ENCODE data around the gene IRX4.

The IRX4 gene

DNA sequence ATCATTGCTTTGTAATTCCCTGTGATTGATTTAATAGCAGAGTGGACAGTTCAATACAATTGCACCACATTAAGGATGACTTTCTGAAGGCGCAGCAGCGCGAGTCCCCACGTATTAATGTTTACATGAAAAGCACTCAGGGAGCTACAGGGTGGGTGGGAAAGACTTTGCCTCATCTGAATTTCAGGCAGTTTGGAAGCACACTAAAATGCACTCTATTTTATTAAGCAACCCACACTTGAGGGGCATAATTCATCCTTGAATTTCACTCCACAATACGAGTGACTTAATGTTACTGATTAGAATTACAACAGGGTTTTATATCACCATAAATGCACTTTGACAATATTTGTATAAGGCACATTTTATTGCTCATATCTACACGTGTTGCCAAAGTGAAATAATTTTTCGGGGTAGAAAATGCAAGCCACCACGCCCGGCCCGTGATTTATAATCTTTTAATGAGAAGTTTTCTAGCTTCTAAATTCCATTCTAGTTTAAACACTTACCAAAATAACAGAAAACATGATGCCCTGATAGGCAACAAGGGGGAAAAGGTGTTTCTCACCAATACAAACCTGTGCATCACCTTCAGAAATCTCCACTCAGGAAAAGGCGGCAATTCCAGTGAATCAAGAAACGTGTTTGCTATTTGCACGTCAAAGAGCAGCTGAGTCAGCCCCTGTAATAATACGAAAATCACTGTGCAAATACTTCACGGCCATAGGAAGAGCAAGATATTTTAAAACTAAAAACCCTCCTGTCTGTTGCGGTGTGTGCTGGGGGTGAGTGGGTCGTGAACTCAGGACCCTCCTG lies 40.5 kb downstream of the IRX4 start:
- Histone ChIP-seq H2AFZ (ENCODE audit: low read length) (no peak overlapping the region), H3K4me3 (ENCODE audit: low read length) (no peak overlapping the region), H3K79me2 (ENCODE audit: low read length) (no peaks in the 10 kb centered on the region), H3K9ac (ENCODE audit: low read length) (no peak overlapping the region), H3K36me3 (replicated peaks; ENCODE audit: insufficient read depth, low read length) (no peaks in the 10 kb centered on the region), H3K27ac (ENCODE audit: low read length) (no peak overlapping the region), H3F3A (ENCODE audit: insufficient read depth, low read length) (no peaks in the 10 kb centered on the region), H3K4me2 (ENCODE audit: low read depth, low read length) (no peak overlapping the region), H4K20me1 (ENCODE audit: insufficient read depth, low read length) (no peaks in the 10 kb centered on the region), H3K27me3 (replicated peaks; ENCODE audit: insufficient read depth, low read length) (peaks cover 22% of the 10 kb centered on the region), H3K4me1 (ENCODE audit: low read length) (no peaks in the 10 kb centered on the region), H3K9me2 (replicated peaks; ENCODE audit: insufficient read depth, low read length) (no peaks in the 10 kb centered on the region), H3K9me3 (replicated peaks; ENCODE audit: insufficient read depth, low read length) (no peaks in the 10 kb centered on the region)
- DNase-seq, result no peak
- TF ChIP-seq, protein P1, sequence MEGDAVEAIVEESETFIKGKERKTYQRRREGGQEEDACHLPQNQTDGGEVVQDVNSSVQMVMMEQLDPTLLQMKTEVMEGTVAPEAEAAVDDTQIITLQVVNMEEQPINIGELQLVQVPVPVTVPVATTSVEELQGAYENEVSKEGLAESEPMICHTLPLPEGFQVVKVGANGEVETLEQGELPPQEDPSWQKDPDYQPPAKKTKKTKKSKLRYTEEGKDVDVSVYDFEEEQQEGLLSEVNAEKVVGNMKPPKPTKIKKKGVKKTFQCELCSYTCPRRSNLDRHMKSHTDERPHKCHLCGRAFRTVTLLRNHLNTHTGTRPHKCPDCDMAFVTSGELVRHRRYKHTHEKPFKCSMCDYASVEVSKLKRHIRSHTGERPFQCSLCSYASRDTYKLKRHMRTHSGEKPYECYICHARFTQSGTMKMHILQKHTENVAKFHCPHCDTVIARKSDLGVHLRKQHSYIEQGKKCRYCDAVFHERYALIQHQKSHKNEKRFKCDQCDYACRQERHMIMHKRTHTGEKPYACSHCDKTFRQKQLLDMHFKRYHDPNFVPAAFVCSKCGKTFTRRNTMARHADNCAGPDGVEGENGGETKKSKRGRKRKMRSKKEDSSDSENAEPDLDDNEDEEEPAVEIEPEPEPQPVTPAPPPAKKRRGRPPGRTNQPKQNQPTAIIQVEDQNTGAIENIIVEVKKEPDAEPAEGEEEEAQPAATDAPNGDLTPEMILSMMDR (IDR thresholded peaks at IDR 0.05; ENCODE audit: low read length), result no peak
- TF ChIP-seq EZH2phosphoT487 (IDR thresholded peaks at IDR 0.05; ENCODE audit: low read length) (no peak), EZH2 (optimal IDR thresholded peaks at IDR 0.05; ENCODE audit: low read depth, low read length) (no peak)

DNA sequence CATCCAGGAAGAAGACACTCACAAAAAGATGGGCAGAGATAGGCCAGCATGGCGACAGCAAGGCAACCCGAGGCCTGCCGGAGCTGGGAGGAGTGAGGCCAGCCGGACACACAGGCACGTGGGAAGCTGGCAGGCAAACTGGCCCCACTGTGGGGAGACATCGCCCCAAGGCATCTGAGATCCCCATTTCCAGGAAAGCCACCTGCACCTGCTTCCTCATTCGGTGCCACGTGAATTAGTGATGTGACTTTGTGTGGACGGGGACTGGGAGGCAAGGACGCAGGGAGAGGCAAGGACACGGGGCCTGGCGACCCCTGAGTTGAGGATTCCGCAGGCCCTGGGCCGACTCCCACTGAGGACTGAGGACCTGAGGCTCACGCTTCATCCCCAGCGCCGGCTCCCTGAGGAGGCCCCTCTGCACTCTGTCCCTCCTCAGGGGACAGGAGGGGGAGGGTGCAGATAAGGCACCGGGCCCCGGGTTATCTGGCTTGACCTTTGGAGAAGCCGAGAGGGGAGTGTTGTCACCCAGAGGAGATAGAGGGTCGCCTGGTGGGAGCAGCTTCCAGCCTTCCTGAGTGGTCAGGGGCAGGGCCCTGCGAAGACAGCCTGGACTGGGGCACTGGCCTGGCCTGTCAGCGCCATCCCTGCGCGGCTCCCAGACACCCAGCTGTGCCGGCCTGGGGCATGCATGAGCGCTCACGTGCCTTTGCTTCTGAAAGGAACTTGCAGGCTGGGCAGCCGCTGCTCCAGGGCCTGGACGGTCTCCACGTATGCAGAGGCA lies 41.8 kb downstream of the IRX4 start:
- H3K4me1 ChIP-seq (ENCODE audit: low read length), result no peaks in the 10 kb centered on the region
- H3K9me2 ChIP-seq (replicated peaks; ENCODE audit: insufficient read depth, low read length), result no peaks in the 10 kb centered on the region
- H4K20me1 ChIP-seq (ENCODE audit: insufficient read depth, low read length), result no peaks in the 10 kb centered on the region
- no peak overlapping the region for H2AFZ ChIP-seq (ENCODE audit: low read length)
- H3K9ac ChIP-seq (ENCODE audit: low read length), result no peak overlapping the region
- no peak overlapping the region for H3K4me3 ChIP-seq (ENCODE audit: low read length)
- H3K36me3 ChIP-seq (replicated peaks; ENCODE audit: insufficient read depth, low read length), result no peaks in the 10 kb centered on the region
- peaks cover 32% of the 10 kb centered on the region for H3K27me3 ChIP-seq (replicated peaks; ENCODE audit: insufficient read depth, low read length)
- DNase-seq, result no peak
- no peaks in the 10 kb centered on the region for H3K9me3 ChIP-seq (replicated peaks; ENCODE audit: insufficient read depth, low read length)
- TF ChIP-seq EZH2phosphoT487 (IDR thresholded peaks at IDR 0.05; ENCODE audit: low read length) (no peak), EZH2 (optimal IDR thresholded peaks at IDR 0.05; ENCODE audit: low read depth, low read length) (no peak)
- TF ChIP-seq, protein P1 (IDR thresholded peaks at IDR 0.05; ENCODE audit: low read length), result no peak
- H3K27ac ChIP-seq (ENCODE audit: low read length), result no peak overlapping the region
- no peaks in the 10 kb centered on the region for H3F3A ChIP-seq (ENCODE audit: insufficient read depth, low read length)
- no peaks in the 10 kb centered on the region for H3K79me2 ChIP-seq (ENCODE audit: low read length)
- no peak overlapping the region for H3K4me2 ChIP-seq (ENCODE audit: low read depth, low read length)

DNA sequence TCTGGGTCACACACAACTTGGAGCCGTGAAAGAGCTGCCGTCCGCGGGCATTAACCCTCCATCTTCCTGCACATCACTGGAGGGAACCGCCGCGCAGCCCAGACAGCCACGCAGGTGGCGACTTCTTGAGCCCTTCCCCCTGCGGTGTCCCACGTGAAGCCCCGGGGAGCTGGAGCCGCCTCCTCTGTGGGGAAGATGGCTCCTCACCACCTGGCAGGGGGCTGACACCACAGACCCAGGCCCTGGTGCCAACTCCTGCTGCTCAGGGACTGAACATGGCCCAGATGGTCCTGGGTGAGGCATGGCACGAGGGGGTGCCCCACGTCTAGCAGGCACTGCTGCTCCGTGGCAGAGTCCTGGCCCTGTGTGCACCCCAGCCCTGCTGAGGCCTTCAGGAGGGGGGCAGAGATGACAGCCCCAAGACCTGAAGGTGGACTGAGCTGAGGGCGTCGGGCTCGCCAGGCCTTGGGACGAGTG lies 42.6 kb downstream of the IRX4 start:
- H3K79me2 ChIP-seq (ENCODE audit: low read length), result no peaks in the 10 kb centered on the region
- no peaks in the 10 kb centered on the region for H3K36me3 ChIP-seq (replicated peaks; ENCODE audit: insufficient read depth, low read length)
- H3K27ac ChIP-seq (ENCODE audit: low read length), result no peak overlapping the region
- no peaks in the 10 kb centered on the region for H3K4me1 ChIP-seq (ENCODE audit: low read length)
- H3K4me2 ChIP-seq (ENCODE audit: low read depth, low read length), result no peak overlapping the region
- no peak for DNase-seq
- TF ChIP-seq, protein P1 (IDR thresholded peaks at IDR 0.05; ENCODE audit: low read length), result no peak
- TF ChIP-seq EZH2 (optimal IDR thresholded peaks at IDR 0.05; ENCODE audit: low read depth, low read length) (no peak), EZH2phosphoT487 (IDR thresholded peaks at IDR 0.05; ENCODE audit: low read length) (no peak)
- no peaks in the 10 kb centered on the region for H3K9me3 ChIP-seq (replicated peaks; ENCODE audit: insufficient read depth, low read length)
- no peaks in the 10 kb centered on the region for H3F3A ChIP-seq (ENCODE audit: insufficient read depth, low read length)
- no peaks in the 10 kb centered on the region for H4K20me1 ChIP-seq (ENCODE audit: insufficient read depth, low read length)
- H3K9ac ChIP-seq (ENCODE audit: low read length), result no peak overlapping the region
- H3K27me3 ChIP-seq (replicated peaks; ENCODE audit: insufficient read depth, low read length), result peaks cover 39% of the 10 kb centered on the region
- H3K4me3 ChIP-seq (ENCODE audit: low read length), result no peak overlapping the region
- no peaks in the 10 kb centered on the region for H3K9me2 ChIP-seq (replicated peaks; ENCODE audit: insufficient read depth, low read length)
- H2AFZ ChIP-seq (ENCODE audit: low read length), result no peak overlapping the region

All from MM.1S (cell line).